ENCODE measurements around the gene PAPSS2.

GRCh38 chr10:87675396-87676376, 16.0 kb downstream of the PAPSS2 start:
- TF ChIP-seq, protein P1, sequence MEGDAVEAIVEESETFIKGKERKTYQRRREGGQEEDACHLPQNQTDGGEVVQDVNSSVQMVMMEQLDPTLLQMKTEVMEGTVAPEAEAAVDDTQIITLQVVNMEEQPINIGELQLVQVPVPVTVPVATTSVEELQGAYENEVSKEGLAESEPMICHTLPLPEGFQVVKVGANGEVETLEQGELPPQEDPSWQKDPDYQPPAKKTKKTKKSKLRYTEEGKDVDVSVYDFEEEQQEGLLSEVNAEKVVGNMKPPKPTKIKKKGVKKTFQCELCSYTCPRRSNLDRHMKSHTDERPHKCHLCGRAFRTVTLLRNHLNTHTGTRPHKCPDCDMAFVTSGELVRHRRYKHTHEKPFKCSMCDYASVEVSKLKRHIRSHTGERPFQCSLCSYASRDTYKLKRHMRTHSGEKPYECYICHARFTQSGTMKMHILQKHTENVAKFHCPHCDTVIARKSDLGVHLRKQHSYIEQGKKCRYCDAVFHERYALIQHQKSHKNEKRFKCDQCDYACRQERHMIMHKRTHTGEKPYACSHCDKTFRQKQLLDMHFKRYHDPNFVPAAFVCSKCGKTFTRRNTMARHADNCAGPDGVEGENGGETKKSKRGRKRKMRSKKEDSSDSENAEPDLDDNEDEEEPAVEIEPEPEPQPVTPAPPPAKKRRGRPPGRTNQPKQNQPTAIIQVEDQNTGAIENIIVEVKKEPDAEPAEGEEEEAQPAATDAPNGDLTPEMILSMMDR (IDR thresholded peaks at IDR 0.05) = no peak
- TF ChIP-seq POLR2A (IDR thresholded peaks at IDR 0.05) = no peak
